Kidney (tissue), 14 donors: ENCODE results near the gene ATXN7L1. TPM values are rescaled to one million over a fixed set of nuclear protein-coding genes. Genes with fewer than 3 reads are reported as not detected.

Source experiments
- DNase-seq, 5 donors: peaks; one replicate each; pipeline ENCODE4 v3.0.0-alpha.2; 2013 to 2020
- FAIRE-seq: peaks from 2 replicates; lab custom pipeline; 2012; peaks lifted over from hg19 to GRCh38; lab: Jason Lieb, UNC
- H3K27ac ChIP-seq, 2 donors: one replicate each; pipeline ENCODE4 v1.7.0; 2013; ENCODE audit warnings: low read depth in 2 of 2, low read length in 2 of 2, inconsistent platforms in 1 of 2
- H3K27me3 ChIP-seq: one replicate; pipeline ENCODE4 v1.7.1; 2013; ENCODE audit warnings: low read length, inconsistent platforms; ENCODE audit not compliant: control insufficient read depth, insufficient read depth
- H3K36me3 ChIP-seq, 3 donors: one replicate each; pipeline versions ENCODE4 v1.7.0 to v1.7.1; 2013; ENCODE audit warnings: low read length in 3 of 3, control low read depth in 1 of 3, inconsistent platforms in 1 of 3; ENCODE audit not compliant: insufficient read depth in 3 of 3, control insufficient read depth in 2 of 3
- H3K4me1 ChIP-seq, 3 donors: one replicate each; pipeline versions ENCODE4 v1.7.0 to v1.7.1; 2013; ENCODE audit warnings: low read length in 3 of 3, inconsistent platforms in 1 of 3, low read depth in 1 of 3; ENCODE audit not compliant: control insufficient read depth in 2 of 3, insufficient read depth in 2 of 3
- H3K4me3 ChIP-seq, 3 donors: one replicate each; pipeline versions ENCODE4 v1.7.0 to v1.8.1; 2013; ENCODE audit warnings: low read length in 3 of 3, control low read depth in 1 of 3, inconsistent platforms in 1 of 3
- H3K9ac ChIP-seq, 3 donors: one replicate each; pipeline versions ENCODE4 v1.7.0 to v1.7.1; 2013; ENCODE audit warnings: low read length in 3 of 3, control low read depth in 1 of 3, inconsistent platforms in 1 of 3
- H3K9me3 ChIP-seq, 3 donors: one replicate each; pipeline versions ENCODE4 v1.7.0 to v1.7.1; 2013; ENCODE audit warnings: low read length in 3 of 3, control low read depth in 1 of 3, inconsistent platforms in 1 of 3; ENCODE audit not compliant: control insufficient read depth in 2 of 3, insufficient read depth in 1 of 3
- intact Hi-C: fragments of 100-400 bp; cut with DNase I; formaldehyde crosslinking; loops from one replicate; pipeline ENCODE4 v1.11.1; 2022
- polyA plus RNA-seq: library from polyadenylated mRNA; stranded (reverse); fragments of 350-450 nt; fragmentation: Illumina TruSeq; extraction: RNeasy Lipid Tissue Mini Kit (QIAGEN cat#74804); gene quantifications from one replicate; pipeline ENCODE4 v1.2.3, GENCODE V29; 2014; ENCODE audit warnings: low read depth, low replicate concordance; ENCODE audit not compliant: insufficient read depth
- total RNA-seq: library from RNA; stranded (reverse); fragmentation: NEBNext Ultra II Directional; extraction: Animal tissue kit (Norgen Biotek cat#: 25700); gene quantifications from one replicate; pipeline ENCODE4 v1.2.1, GENCODE V29; 2021
- TF ChIP-seq, protein P1 (sequence below): IDR thresholded peaks from 3 replicates; pipeline ENCODE4 v1.5.1; 2012; ENCODE audit warnings: mild to moderate bottlenecking, moderate library complexity, borderline replicate concordance; ENCODE audit not compliant: insufficient read depth; ENCODE audit errors: extremely low read depth
- donor health status: control.
- donor health status: control.
- donor health status: control.
- donor health status: control.
- donor health status: control.
- donor health status: DM: yes; HTN: yes; CAD: no.
- donor health status: Normal renal cell carcinoma (clear cell type).

ATXN7L1 gene
- total and polyA plus RNA-seq, 2 donors from 2014 or later = 12.5 to 18.5 TPM

DNA sequence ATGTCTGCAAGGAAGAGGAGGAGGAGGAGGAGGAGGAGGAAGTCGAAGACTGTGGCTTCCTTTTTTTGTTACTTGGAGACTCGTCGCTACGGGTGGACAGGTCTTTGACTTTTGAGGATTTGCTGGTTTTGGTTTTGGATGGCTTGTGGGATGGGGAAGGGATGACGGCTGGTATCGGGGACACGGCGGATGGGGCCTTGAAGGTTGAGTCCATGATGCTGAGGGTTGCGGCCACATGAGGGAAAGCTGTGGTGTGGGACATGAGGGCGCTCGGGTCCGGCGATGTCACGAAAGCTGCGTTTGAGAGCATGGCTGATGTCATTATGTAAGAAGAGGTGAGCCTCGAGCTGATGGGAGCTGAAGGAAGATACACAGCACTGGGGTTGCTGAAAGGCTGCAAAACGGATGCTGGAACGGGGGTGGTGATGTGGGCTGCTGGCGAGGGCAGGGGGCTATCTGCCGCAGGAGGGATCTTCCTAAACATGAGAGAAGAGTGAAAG lies 262.0 kb downstream of the ATXN7L1 start:
- intact Hi-C loops = no loop called here
- no peak for FAIRE-seq
- TF ChIP-seq, protein P1, sequence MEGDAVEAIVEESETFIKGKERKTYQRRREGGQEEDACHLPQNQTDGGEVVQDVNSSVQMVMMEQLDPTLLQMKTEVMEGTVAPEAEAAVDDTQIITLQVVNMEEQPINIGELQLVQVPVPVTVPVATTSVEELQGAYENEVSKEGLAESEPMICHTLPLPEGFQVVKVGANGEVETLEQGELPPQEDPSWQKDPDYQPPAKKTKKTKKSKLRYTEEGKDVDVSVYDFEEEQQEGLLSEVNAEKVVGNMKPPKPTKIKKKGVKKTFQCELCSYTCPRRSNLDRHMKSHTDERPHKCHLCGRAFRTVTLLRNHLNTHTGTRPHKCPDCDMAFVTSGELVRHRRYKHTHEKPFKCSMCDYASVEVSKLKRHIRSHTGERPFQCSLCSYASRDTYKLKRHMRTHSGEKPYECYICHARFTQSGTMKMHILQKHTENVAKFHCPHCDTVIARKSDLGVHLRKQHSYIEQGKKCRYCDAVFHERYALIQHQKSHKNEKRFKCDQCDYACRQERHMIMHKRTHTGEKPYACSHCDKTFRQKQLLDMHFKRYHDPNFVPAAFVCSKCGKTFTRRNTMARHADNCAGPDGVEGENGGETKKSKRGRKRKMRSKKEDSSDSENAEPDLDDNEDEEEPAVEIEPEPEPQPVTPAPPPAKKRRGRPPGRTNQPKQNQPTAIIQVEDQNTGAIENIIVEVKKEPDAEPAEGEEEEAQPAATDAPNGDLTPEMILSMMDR = no peak
- H3K27ac ChIP-seq = no peak overlapping the region
- H3K9ac ChIP-seq = no peak overlapping the region
- H3K27me3 ChIP-seq = no peaks in the 10 kb centered on the region
- no peak overlapping the region for H3K4me3 ChIP-seq
- H3K4me1 ChIP-seq = no peaks in the 10 kb centered on the region
- DNase-seq = no peak
- H3K36me3 ChIP-seq = peaks cover 0 to 32% (median 8%) of the 10 kb centered on the region in 3 donors
- no peaks in the 10 kb centered on the region for H3K9me3 ChIP-seq

DNA sequence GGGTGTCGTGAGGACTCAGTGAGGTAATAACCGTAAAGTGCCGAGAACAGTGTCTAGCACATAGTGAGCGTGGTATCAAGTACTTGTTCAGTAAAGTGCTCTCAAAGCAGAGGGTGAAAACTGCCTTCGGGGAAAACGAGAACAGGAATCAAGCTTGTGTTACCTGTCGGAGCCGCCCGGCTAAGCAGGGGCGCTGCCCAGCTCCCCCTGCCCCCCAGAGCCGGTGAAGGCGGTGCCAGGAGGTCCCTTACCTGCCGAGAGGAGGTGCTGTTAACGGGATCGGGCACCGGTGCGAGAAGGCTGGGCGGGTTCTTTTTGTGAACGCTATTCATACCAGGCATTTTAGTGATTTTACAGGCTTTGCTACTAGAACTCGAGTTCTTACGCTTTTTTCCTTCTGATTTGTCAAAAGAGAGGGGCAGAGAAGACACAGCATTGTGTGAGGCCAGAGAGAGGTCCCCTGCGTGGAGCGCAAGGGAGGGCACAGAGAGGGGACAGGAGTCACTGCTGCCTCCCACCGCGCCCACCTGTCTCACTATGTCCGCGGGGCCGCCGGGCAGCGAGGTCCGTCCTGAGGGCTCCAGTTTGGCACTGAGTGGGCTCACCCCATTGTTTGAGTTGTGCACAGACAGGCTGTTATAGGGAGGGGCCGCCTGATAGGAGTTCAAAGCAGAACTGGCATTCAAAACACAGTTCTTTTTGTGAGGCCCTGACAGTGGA lies 262.6 kb downstream of the ATXN7L1 start:
- no peaks in the 10 kb centered on the region for H3K4me1 ChIP-seq
- DNase-seq = no peak
- no peak overlapping the region for H3K4me3 ChIP-seq
- H3K36me3 ChIP-seq = peaks cover 0 to 32% (median 8%) of the 10 kb centered on the region in 3 donors
- intact Hi-C loops = no loop called here
- H3K27me3 ChIP-seq = no peaks in the 10 kb centered on the region
- FAIRE-seq = no peak
- H3K9ac ChIP-seq = no peak overlapping the region
- H3K9me3 ChIP-seq = no peaks in the 10 kb centered on the region
- no peak overlapping the region for H3K27ac ChIP-seq
- TF ChIP-seq, protein P1 = no peak

DNA sequence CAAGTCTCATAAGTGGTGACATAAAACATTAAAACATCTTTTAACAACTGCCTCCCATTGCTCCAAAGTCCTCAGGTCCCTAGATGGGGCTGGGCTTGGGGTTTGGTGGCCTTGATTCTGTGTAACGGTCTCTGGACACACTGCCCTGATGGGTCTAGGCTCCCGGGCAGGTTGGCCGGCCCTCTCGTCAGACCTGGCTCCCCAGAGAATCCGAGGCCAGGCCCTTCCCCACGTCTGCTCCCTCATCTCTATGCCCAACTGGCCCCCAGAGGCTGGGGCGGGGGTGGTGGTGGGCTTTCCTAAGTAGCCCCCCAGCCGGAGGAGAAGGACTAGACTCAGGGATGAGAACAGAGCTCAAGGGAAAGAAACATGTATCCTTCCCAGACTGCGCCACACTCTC lies 263.6 kb downstream of the ATXN7L1 start:
- no peak for FAIRE-seq

More for the DNA sequence above, 263.6 kb downstream of the ATXN7L1 start:
- DNase-seq = no peak
- intact Hi-C loops = no loop called here
- Histone ChIP-seq H3K36me3 (peaks cover 0 to 31% (median 8%) of the 10 kb centered on the region in 3 donors), H3K9me3 (no peaks in the 10 kb centered on the region), H3K27ac (no peak overlapping the region), H3K9ac (no peak overlapping the region), H3K27me3 (no peaks in the 10 kb centered on the region), H3K4me3 (no peak overlapping the region), H3K4me1 (no peaks in the 10 kb centered on the region)
- TF ChIP-seq, protein P1 = no peak
